ENCODE data around the gene PLEKHA8. TPM values are rescaled to one million over a fixed set of nuclear protein-coding genes. Genes with fewer than 3 reads are reported as not detected.

Gene PLEKHA8
- total RNA-seq, result 62.1 and 67.0 TPM in 2 replicates
- long read RNA-seq, partial matches to known transcripts, result 0 of 12 reads
- long read RNA-seq, other reads (novel, unspliced or antisense), result 12 of 12 reads

- H3K4me1 Mint-ChIP-seq (ENCODE audit: low read depth), result peaks cover 22% of the 10 kb centered on the region
- no peaks in the 10 kb centered on the region for H3K36me3 Mint-ChIP-seq (ENCODE audit: insufficient read depth)
- H3K9me3 Mint-ChIP-seq (ENCODE audit: low read depth), result no peaks in the 10 kb centered on the region
- no peaks in the 10 kb centered on the region for H3K27me3 Mint-ChIP-seq
- DNase-seq (ENCODE audit: low spot score, unreplicated experiment), result peak; percentile 88
- H3K4me3 Mint-ChIP-seq (ENCODE audit: low read depth), result no peak within 1 kb of the TSS
- peak within 1 kb of the TSS; percentile 96 for H3K27ac Mint-ChIP-seq
- TF ChIP-seq CTCF (IDR thresholded peaks at IDR 0.05; ENCODE audit: unreplicated experiment), result no peak
Measured at GRCh38 chr7:30028216-30028748, at the start of gene PLEKHA8. TSS of gene PLEKHA8 (plus strand) at chr7:30028412. CDS start at chr7:30028763, 351 bp downstream.

DNA sequence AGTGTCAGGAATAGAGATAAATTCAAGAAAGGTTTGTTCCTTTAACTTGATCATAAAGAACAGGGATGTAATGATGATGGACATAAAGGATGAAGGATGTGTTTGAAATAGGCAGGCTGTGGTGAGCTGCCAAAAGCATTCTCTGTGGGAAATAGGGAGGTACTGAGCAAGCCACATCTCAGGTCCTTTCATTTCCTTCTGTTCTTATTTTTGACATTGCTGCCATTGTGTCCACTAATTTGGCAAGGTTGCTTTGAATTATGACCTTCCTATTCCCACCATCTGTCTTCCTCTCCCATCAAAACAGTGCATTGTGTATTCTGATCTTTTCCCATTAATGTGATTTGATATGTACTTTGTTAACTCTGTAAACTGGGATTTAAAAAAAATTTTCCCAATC, 48.1 kb upstream of the PLEKHA8 start:
- Mint-ChIP-seq H3K4me1 (ENCODE audit: low read depth) (peaks cover 8% of the 10 kb centered on the region), H3K27me3 (no peaks in the 10 kb centered on the region), H3K36me3 (ENCODE audit: insufficient read depth) (peaks cover 1% of the 10 kb centered on the region), H3K9me3 (ENCODE audit: low read depth) (no peaks in the 10 kb centered on the region), H3K27ac (no peak overlapping the region), H3K4me3 (ENCODE audit: low read depth) (no peak overlapping the region)
- no peak for TF ChIP-seq CTCF (IDR thresholded peaks at IDR 0.05; ENCODE audit: unreplicated experiment)
- no peak for DNase-seq (ENCODE audit: low spot score, unreplicated experiment)

GRCh38 chr7:29987083-29987482, 41.1 kb upstream of the PLEKHA8 start:
- H3K36me3 Mint-ChIP-seq (ENCODE audit: insufficient read depth), result peaks cover 6% of the 10 kb centered on the region
- TF ChIP-seq CTCF (IDR thresholded peaks at IDR 0.05; ENCODE audit: unreplicated experiment), result no peak
- DNase-seq (ENCODE audit: low spot score, unreplicated experiment), result no peak
- H3K27me3 Mint-ChIP-seq, result no peaks in the 10 kb centered on the region
- peak overlapping the region; percentile 78 for H3K27ac Mint-ChIP-seq
- peak overlapping the region; percentile 14 for H3K4me3 Mint-ChIP-seq (ENCODE audit: low read depth)
- no peaks in the 10 kb centered on the region for H3K9me3 Mint-ChIP-seq (ENCODE audit: low read depth)
- H3K4me1 Mint-ChIP-seq (ENCODE audit: low read depth), result peaks cover 12% of the 10 kb centered on the region

- H3K4me3 Mint-ChIP-seq (ENCODE audit: low read depth), result peak overlapping the region; percentile 77
- no peaks in the 10 kb centered on the region for H3K27me3 Mint-ChIP-seq
- TF ChIP-seq CTCF (IDR thresholded peaks at IDR 0.05; ENCODE audit: unreplicated experiment), result no peak
- no peak for DNase-seq (ENCODE audit: low spot score, unreplicated experiment)
- H3K4me1 Mint-ChIP-seq (ENCODE audit: low read depth), result peaks cover 12% of the 10 kb centered on the region
- H3K9me3 Mint-ChIP-seq (ENCODE audit: low read depth), result peaks cover 3% of the 10 kb centered on the region
- H3K36me3 Mint-ChIP-seq (ENCODE audit: insufficient read depth), result peaks cover 6% of the 10 kb centered on the region
- H3K27ac Mint-ChIP-seq, result peak overlapping the region; percentile 93
Measured at GRCh38 chr7:29987811-29988317, 40.3 kb upstream of the PLEKHA8 start.

DNA sequence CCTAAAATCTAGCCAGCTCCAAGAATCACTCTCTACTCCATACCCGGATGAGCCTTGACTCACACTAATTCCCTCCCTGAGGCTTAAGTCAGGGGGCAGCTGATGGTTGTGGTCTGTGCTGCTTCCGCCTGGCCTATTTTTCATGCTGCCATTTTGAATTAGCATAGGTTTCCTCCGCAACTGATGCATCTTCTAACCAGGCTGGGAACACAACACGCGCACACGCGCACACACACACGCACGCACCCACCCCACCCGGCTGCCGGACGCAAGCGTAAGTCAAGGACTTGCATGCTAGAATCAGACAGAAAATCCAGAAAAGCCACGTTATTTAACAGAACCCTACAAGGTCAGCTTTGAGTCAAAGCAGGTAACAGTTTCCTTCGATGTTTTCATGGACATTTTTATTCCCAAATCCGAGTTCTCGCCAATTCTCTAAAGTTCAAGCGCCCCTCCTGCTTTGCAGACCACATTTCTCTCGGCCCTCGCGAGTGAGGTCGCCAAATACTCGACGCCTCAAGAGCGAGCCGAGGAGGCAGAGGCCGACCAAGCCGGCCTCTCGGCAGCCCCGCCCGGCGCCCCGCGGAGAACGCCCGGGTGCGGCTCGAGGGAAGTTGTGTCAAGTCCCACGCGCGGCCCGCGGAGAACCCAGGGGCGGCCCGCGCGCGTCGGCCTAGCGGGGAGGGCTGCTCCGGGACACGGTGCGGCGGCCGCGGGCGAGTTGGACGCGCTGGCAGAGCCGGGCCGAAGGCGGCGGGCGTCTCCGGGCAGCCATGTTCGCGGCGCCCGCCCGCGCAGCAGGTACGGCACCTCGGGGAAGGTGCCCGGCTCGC, 39.6 kb upstream of the PLEKHA8 start:
- Mint-ChIP-seq H3K9me3 (ENCODE audit: low read depth) (peaks cover 3% of the 10 kb centered on the region), H3K27me3 (no peaks in the 10 kb centered on the region), H3K36me3 (ENCODE audit: insufficient read depth) (peaks cover 6% of the 10 kb centered on the region), H3K4me1 (ENCODE audit: low read depth) (peaks cover 12% of the 10 kb centered on the region), H3K27ac (peak overlapping the region; percentile 93), H3K4me3 (ENCODE audit: low read depth) (peak overlapping the region; percentile 77)
- TF ChIP-seq CTCF (IDR thresholded peaks at IDR 0.05; ENCODE audit: unreplicated experiment), result no peak
- peak; percentile 19 for DNase-seq (ENCODE audit: low spot score, unreplicated experiment)
